GM21576 (cell line): Measurements from ENCODE around the gene MSX2.

Source experiments
- ATAC-seq: cut with Tn5 transposase; IDR thresholded peaks from one replicate; pipeline ENCODE4 v1.9.1; 2021; ENCODE audit warnings: mild to moderate bottlenecking, moderate library complexity; ENCODE audit not compliant: unreplicated experiment

MSX2 gene

DNA sequence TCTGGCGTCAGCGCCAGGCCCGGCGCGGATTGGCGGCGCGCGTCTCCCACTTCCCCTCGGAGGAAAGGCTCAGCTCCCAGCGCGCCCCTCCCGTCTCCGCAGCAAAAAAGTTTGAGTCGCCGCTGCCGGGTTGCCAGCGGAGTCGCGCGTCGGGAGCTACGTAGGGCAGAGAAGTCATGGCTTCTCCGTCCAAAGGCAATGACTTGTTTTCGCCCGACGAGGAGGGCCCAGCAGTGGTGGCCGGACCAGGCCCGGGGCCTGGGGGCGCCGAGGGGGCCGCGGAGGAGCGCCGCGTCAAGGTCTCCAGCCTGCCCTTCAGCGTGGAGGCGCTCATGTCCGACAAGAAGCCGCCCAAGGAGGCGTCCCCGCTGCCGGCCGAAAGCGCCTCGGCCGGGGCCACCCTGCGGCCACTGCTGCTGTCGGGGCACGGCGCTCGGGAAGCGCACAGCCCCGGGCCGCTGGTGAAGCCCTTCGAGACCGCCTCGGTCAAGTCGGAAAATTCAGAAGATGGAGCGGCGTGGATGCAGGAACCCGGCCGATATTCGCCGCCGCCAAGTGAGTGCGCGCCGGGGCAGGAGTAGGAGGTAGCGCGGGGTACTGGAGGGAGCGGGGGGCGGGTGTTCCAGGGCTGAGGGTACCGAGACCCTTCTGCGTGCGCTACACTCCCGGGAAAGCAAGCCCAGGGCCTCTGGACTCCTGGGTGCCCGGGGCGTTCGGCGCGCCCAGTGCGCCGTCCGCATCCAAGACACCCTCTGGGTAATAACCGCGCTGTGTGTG is at the start of gene MSX2:
MSX2 (plus strand) TSS at position 99 of the 777 bp plus-strand sequence; CDS start at position 177, 78 bp downstream.
- no peak for ATAC-seq

DNA sequence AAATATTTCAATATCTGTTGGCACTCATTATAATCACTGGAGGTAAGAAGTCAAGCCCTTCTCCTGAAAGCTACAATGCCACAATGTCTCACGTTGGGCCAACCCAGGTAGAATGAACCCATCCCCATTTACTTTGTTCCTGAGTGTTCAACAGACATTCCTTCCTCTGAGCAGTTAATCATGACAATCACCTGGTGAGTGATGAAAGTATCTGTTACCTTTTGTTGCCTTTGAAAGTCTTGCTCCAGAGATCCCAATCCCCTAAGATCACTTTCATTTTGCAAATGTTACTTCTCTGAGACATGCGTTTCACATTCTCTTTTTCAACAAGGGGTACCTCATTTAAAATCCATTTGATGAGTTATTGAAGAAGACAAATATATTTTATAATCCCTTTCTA is 49.3 kb upstream of the MSX2 start:
- no peak for ATAC-seq

DNA sequence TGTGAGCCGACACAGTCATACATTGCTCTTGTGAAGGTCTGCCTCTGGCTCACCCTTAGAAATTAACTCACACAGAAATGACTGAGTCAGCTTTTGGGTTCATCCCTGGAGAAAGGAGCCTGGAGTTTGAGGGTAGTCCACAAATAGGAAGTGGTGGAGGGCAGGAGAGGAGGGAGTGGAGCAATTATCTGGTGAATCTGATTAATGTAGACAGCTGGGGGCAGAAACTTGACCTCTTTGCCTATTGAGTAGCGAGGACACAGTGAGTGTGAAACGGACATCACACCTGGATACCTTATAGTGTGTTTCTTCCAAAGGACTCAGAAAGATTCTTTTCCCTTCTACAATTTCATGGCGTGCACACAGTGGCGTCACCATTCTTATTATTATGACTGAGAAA is 48.5 kb upstream of the MSX2 start:
- no peak for ATAC-seq

DNA sequence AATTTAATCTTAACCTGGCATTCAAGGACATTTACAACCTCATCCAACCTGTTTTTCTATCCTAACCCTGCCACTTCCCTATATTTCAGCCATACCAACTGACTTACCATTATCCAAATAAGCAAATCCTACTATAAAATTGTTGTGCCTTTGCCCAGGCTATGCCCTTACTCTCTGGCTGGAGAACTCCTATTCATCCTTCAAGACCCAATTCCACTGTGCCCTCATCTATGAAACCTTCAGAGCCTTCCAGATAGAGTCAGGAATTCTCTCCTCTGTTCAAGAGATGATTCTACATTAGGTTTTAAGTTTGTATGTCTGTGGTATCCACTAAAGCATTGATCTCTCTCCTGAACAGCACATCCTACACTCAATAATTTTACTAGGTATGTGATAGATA is 46.3 kb upstream of the MSX2 start:
- ATAC-seq = no peak

DNA sequence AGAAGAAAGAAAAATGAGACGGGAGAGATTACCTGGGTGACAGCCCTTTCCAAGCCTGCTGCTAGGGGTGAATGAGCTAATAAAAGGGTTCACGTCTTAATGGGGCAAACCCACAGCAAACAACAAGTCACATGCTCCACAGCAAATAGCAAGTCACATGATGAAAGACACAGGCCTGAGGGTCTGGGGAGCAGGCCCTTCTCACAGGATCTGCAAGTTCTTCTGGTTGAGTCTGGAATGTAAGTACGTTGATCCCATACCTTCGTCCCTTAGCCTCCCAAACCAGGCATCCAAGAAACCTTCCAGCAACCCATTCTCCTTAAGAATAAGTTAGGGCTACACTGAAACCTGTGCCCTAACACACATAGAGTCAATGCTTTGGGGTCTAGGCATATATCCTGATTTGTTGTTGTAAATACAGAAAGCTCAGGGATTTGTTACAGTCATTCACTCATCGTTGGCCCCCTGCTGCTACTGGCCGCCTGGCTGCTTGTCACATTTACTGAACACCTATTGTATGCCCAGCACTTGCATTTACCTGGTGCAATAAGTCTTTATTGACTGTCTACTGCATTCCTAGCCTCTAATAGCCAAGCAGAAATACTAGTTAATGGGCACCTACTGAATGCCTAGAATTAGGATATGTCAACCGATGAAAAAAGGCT is 43.3 kb upstream of the MSX2 start:
- no peak for ATAC-seq

DNA sequence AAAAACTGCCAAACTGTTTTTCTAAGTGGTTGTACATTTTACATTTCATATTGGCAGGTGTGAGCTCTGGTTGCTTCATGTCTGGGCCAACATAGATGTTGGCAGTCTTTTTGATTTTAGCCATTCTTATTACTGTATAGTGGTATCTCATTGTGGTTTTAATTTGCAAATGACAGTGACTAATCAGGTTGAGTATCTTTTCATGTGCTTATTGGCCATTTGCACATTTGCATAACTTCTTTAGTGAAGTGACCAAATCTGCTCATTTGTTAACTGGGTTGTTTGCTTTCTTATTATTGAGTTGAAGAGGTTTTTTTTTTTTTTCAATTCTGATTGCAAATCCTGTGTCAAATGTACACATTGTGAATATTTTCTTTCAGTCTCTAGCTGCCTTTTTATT is 36.9 kb upstream of the MSX2 start:
- no peak for ATAC-seq

DNA sequence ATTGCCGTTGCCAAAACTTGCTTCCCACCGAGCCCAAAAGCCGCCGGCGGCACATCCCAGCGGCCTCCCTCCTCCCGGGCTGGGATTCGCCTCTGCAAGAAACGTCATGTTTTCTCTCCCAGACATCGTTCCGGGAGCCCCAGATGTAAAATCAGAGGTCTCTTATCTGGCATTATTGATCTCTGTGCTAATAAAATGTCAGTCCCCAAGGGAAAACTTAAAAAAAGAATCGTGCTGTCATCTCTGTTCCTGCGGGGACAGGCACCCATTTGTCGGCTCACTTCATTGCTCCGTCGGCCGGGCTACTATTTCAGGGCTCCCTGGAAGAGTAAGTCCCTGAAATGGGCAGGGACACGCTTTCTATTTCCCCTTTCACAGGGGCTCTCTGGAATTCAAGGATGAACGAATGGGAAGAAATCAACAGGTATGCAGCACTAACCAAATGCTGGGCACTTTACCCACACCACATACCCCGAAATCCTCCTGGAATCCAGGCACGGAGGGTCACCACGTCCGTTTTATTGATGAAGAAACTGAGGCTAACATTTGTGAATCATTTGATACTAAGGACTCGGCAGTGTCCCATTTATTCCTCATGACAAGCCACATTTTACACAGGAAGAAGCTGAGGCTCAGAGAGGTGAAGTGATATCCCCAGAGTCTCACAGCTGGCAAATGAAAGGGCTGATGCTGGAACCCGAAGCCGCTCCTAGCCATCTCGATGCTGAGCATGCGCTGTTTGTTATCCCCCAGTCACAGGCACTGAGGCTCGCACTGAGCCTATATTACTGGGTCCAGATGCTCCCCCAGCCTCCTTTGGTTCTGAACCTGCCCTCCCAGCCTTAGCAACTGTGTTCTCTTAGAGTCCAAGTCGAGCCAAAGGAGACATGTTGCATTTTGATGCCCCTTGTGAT is 35.7 kb upstream of the MSX2 start:
- ATAC-seq = no peak

DNA sequence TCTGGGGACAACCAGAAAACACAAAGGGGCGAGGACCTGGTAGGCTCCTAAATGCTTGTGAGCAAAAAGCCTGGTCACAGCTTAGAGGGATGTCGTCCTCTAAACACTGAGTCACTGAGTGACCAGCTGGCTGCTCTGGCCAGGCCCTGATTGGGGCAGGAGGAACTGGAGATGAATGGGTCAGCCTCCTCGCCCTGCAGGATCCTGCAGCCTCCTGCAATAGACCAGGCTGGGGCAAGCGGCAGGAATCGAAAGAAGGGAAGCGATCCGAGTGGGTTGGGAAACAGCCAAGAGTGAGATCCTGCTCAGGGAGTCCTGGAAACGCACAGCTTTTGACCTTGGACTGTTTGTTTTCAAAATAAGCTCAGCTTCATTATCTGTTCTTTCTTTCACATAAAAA is 34.1 kb upstream of the MSX2 start:
- no peak for ATAC-seq

DNA sequence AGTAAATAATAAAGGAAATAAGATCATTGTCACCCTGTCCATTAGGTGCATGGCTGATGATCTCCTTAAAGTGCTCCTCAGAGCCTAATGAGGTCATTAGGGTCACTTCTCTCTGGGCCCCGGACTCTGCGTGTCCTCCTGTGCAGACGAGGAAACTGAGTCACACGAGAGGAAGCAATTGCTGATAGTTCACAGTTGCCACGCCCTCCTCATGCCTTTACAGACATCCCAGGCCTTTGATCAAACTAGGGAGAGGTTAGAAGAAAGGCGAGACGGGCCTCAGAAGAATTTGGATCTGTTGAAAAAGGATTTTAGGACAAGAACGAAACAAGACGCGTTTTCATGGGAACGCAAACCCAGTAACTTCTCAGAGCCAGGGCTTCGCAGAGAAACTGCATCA is 32.0 kb upstream of the MSX2 start:
- no peak for ATAC-seq

DNA sequence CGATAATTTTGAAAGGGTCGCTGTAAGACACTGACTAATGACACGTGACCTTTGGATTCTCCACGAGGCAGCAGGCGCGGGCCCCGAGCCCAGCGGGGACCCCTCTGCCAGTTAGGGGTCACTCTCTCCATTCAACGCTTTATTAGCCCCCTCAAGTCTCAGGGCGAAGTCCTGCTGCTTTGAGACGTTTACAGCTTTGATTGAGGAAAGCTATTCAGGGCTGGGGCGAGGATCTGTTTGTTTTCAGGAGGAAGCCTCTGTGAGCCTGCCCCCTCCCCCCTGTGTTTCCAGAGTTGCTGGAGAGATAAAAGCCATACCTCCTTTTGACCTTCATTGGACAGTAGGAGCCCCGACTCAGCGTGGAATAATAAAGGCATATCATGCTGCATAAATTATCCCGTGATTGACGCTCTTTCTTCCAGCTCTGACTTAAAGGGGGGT is 31.4 kb upstream of the MSX2 start:
- ATAC-seq = no peak

DNA sequence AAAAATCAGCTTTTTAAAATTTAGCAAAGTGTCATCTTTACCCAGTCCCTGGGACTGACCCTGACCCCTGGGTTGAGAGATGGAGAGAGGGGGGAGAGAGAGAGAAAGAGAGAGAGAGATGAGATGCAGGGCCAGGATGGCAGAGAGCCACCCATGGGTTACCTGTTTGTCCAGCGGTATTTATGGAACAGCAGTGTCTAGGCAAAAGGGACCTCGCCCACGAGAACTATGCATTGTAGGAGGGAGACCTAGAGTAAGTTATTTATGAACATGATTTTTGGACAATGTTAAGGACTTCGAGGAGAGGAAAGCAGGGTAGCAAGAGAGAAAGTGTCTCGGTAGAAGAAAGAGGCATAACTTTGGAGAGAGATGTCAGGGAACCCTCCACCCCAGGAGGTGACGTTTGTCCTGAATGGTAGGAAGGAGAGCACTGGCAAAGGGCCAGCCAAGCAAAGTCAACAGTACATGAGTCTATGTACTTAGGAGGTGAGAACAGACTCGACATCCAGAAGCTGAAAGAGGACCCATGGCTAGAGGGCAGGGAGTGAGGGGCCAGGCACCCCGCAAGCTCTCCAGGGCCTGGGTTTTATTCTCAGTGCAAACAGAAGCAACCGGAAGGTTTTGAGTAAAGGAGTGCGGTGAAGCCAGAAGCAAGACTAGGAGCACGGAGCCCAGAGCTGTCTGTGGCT is 30.5 kb upstream of the MSX2 start:
- no peak for ATAC-seq

DNA sequence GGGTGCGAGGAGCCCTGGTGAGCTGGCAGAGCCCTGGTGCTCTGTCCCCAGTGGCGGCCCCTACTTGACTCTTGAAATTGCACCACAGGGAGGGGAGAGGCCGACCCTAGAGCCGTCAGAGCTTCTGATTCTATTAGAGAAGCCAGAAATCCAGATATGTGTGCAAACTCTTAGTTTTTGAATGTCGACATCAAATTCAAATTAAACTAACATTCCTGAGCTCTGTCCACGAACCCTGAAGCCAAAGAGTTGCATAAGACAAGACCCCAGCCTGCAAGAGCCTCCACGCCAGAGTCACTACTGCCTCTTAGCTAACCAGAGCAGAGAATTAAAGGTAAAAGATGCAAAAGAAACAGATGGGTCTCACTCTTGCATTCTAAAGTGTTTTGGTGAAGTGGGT is 29.8 kb upstream of the MSX2 start:
- no peak for ATAC-seq

DNA sequence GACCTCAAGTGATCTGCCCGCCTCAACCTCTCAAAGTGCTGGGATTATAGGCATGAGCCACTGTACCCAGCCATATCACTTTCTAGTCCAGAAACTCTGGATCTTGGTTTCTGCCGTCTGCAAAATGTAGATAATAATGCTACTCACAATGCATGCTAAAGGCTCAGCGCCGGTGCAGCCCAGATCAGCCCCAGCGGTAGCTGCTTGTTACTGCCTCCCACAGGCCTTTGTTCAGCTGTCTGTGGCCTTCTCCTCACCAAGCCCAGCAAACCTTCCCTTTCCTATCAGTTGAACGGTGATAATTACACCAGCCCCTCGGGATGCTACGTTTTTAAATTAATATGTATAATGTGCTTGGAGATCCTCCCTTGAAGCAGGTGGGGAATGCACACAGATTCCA is 26.2 kb upstream of the MSX2 start:
- ATAC-seq = no peak

DNA sequence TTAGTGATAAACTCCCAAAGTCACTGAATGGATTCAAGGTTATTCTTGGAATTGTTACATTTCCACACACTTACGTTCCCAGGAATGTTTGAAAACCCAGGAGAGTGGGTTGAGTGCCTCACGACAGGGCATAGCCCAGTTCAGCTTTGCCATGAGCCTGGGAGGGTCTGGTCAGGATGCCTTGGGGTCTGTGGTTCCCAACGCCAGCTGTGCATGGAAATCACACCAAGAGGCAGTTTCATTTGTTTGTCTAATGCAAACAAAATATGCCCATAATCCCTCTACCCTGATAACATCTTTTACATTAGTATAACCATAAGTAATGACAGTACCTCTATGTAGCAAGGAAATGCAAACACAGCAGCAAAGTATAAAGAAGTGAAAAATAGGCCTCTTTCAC is 25.3 kb upstream of the MSX2 start:
- no peak for ATAC-seq

DNA sequence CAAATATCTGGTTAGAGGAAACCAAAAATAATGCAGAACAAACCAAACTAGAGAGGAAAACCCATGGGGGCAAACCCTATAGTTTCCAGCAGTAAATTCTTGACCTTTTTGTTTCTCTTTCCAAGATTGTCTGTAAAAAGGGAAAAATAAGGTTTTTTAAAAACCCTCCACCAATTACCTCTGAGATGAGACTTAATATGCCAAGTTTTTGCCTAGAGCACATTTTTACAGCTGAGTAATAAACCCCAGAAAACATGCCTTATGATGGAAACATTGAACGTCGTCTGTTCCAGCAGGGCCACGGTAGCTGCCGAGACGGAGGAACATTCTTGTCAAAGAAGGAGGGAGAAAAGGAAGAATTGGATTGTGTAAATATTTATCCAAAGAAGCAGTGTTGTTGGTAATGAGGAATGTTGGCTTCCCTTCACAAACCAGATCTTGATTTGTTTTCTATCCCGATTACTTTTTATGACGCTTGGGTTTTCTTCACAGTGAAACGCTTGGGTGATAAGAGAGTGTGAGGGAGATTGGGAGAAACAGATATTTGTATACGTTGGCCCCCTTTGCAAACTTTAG is 17.3 kb upstream of the MSX2 start:
- no peak for ATAC-seq

DNA sequence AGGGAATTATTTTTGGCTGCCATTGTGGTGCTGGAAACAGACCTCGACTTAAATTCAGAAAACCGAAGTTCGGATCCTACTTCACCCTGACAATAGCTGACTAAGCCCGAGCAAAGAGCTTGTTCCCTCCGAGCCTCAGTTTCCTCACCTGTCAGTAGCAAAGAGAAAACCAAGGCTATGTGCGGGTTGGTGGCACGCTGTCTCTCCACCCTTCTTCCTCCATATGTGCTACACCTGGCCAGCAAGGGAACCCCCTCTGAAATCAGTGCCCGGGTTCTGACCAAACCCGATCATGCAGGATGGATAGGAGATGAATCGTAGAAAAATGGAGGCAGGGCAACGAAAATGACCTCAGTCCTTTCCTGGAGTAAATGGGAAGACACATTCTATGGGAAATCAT is 16.7 kb upstream of the MSX2 start:
- ATAC-seq = no peak

DNA sequence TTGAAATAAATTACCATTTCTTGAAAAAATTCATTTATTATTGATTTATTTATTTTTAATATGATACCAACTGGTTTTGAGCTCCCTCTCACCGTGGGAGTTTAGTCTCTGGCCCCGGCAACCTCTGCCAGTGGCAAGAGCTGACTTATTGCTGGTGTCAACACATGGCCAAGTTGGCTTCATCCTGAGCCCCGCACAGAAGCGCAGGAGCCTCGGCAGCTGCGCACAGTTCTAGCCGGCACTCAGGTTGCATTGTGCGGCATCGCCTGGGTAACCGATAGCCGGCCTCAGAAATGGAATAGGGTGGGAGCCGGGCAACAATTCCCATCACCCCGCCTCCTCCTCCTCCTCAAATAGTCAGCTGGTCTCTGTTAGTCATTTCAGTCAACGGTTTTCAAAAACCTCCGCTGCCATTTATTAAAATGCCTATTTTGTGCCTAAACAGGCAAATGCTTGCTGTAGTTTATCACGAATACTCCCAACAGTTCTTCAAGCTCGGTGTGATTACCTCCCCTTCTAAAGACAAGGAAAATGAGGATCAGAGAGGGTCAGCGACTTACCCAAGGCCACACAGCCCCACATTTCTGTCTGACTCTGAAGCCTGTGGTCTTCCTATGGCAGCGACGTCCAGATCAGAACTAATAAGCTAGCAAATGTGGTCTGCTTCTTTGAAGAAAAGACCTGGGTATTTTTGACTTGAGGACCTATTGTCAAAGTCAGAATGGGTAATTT is 15.7 kb upstream of the MSX2 start:
- ATAC-seq = no peak

DNA sequence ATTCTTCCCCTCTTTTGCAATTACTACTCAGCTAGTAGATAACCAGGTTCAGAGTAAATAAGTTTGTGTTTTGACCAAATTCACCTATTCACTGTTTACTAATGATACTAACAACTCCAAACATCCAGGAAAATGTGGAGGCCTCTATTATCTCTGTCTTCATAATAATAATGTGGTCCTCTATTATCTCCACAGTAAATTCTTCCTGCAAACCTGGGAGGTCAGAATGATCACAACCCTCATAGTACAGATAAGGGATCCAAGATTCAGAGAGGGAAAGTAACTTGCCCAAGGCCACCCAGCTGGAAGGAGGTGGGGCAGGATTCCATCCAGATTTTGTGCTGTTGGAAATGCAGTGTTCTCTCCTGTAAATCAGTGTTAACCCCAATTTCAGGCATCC is 9.6 kb upstream of the MSX2 start:
- ATAC-seq = no peak

DNA sequence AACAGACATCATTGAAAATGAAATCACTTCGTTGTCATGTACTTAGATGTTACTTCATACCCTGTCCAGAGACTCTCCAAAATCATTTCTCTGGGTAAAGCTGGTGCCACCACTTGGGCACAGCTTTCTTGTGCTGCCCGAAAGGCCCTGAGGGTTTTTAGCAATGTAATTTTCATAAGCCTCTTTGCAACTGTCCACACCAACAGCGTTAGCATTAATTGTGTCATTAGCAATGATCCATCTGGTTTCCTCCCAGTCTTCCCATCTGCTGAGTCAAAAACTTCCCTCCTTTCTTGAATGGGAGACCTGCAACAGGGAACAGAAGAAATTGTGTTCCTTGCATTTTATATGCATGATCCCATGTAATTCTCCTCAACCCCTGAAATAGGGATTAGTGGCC is 8.6 kb upstream of the MSX2 start:
- ATAC-seq = no peak

DNA sequence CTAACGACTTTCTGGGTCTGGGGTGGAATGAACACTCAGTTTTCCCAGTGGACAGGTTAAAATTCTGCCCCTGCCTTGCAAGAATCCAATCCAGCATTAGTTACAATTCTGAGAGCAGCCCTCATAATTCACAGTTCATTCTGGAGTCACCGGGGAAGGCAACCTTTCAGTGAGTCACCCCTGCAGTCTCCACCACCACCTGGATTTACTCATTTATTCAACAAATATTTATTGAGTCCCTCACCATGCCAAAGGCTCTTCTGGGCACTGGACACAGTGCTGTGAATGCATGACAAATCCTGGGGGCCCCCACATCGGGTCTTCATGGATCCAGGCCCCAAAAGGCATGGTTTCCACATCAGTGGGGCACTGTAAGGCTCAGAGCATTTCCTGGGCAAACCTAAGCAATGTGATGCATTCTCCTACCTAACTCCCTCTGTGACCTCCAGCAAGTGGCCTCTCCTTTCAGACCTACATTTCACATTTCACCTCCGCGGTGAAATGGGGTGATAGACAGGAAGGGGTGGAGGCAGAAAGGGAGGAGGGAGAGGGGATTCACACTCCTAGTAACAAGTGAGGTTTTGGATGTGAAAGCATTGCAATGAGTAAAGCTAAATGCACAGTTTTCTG is 6.4 kb upstream of the MSX2 start:
- no peak for ATAC-seq
